ENCODE results near the gene DDT.
"Not testable (repeated sequence)": the region's sequence is repeated elsewhere in the genome, so short reads cannot be mapped to it uniquely, and the experiment has no call there.

DNA sequence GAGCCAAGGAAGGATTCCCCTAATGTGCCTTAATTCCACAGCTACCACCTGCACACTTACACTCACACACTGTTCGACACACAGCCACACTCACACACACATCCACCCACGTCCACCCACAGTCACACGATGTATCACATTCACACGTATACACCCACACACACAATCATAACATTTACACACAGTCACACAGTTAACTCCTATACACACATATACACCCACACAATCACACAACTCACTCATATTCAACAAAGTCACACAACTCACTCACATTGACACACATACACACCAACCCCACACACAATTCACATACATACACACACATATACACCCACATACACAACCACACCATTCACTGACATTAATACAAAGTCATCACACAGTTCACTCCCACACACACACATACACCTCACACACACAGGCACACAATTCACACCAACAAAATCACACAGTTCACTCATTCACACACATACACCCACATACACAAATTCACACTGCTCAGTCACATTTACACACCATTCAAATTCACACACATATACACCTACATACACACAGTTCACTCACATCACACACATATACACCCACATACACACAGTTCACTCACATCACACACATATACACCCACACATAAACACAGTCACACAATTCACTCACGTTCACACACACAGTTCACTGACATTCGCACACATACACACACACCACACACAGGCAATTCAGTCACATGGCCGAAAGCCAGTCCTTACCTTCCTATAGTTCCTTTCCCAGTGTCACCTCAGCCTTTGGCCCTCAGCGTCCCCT is 19.8 kb downstream of the DDT start:
- TF ChIP-seq, protein P1, sequence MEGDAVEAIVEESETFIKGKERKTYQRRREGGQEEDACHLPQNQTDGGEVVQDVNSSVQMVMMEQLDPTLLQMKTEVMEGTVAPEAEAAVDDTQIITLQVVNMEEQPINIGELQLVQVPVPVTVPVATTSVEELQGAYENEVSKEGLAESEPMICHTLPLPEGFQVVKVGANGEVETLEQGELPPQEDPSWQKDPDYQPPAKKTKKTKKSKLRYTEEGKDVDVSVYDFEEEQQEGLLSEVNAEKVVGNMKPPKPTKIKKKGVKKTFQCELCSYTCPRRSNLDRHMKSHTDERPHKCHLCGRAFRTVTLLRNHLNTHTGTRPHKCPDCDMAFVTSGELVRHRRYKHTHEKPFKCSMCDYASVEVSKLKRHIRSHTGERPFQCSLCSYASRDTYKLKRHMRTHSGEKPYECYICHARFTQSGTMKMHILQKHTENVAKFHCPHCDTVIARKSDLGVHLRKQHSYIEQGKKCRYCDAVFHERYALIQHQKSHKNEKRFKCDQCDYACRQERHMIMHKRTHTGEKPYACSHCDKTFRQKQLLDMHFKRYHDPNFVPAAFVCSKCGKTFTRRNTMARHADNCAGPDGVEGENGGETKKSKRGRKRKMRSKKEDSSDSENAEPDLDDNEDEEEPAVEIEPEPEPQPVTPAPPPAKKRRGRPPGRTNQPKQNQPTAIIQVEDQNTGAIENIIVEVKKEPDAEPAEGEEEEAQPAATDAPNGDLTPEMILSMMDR (IDR thresholded peaks at IDR 0.05; ENCODE audit: low read depth, low read length, poor library complexity, severe bottlenecking), result not testable (repeated sequence)
- not testable (repeated sequence) for TF ChIP-seq EZH2phosphoT487 (IDR thresholded peaks at IDR 0.05; ENCODE audit: borderline replicate concordance, low read length)
